ENCODE results near the gene EPG5. TPM values are rescaled to one million over a fixed set of nuclear protein-coding genes. Genes with fewer than 3 reads are reported as not detected.

EPG5 gene
- total and polyA plus RNA-seq, 9 of the 15 experiments (the other 6 are each of a cell fraction or from before 2014, with no cell fraction given): 1.3 to 10.7 (median 5.2) TPM

- TF ChIP-seq MYBL2 (IDR thresholded peaks at IDR 0.05; ENCODE audit: low read depth) (no peak), MYBL2 (CRISPR knock-in tag; IDR thresholded peaks at IDR 0.05; ENCODE audit: borderline replicate concordance) (no peak), TOE1 (IDR thresholded peaks at IDR 0.05; ENCODE audit: borderline replicate concordance) (peak; percentile 98), TOE1 (CRISPR knock-in tag; IDR thresholded peaks at IDR 0.05; ENCODE audit: borderline replicate concordance, low read depth) (no peak), NEUROD1 (IDR thresholded peaks at IDR 0.05; ENCODE audit: borderline replicate concordance, low read depth, low read length, partially characterized antibody) (peak; percentile 71), PKNOX1 (IDR thresholded peaks at IDR 0.05) (0 out of 2 replicates have a peak, but pooled peaks have one; percentile 26), CREM (IDR thresholded peaks at IDR 0.05; ENCODE audit: low read depth) (peak; percentile 76), MBD2 (IDR thresholded peaks at IDR 0.05; ENCODE audit: borderline replicate concordance, low read depth) (peak; percentile 63; the same call in 1 of the 2 replicates), ZNF830 (CRISPR knock-in tag; IDR thresholded peaks at IDR 0.05) (no peak), SP1 (CRISPR knock-in tag; IDR thresholded peaks at IDR 0.05) (peak; percentile 55), ATF3 (IDR thresholded peaks at IDR 0.05) (peak; percentile 38; the same call in 1 of the 2 replicates), ATF3 (CRISPR knock-in tag; conservative IDR thresholded peaks at IDR 0.05) (no peak), CHD2 (IDR thresholded peaks at IDR 0.05; ENCODE audit: low read depth, low read length) (no peak), SUPT5H (IDR thresholded peaks at IDR 0.05) (peak; percentile 68; the same call in 1 of the 2 replicates), CHCHD3 (CRISPR knock-in tag; IDR thresholded peaks at IDR 0.05) (no peak), PYGO2 (tag; IDR thresholded peaks at IDR 0.05) (no peak), ESRRA (IDR thresholded peaks at IDR 0.05; ENCODE audit: borderline replicate concordance, low read depth) (0 out of 2 replicates have a peak, but pooled peaks have one; percentile 26), RBM39 (optimal IDR thresholded peaks at IDR 0.05; ENCODE audit: low read depth, low read length) (no peak), JUN (IDR thresholded peaks at IDR 0.05; ENCODE audit: borderline replicate concordance, low read depth, low read length) (peak; percentile 44; the same call in 1 of the 2 replicates), JUN (CRISPR knock-in tag; IDR thresholded peaks at IDR 0.05; ENCODE audit: borderline replicate concordance) (no peak), HNRNPK (IDR thresholded peaks at IDR 0.05; ENCODE audit: low read depth, low read length, poor library complexity, severe bottlenecking) (no peak), EP400 (IDR thresholded peaks at IDR 0.05) (peak; percentile 51), USF2 (CRISPR knock-in tag; IDR thresholded peaks at IDR 0.05) (peak; percentile 92), RAD51 (IDR thresholded peaks at IDR 0.05; ENCODE audit: borderline replicate concordance, low read depth) (peak; percentile 89), CXXC5 (CRISPR knock-in tag; IDR thresholded peaks at IDR 0.05) (peak; percentile 78), TAF9B (IDR thresholded peaks at IDR 0.05; ENCODE audit: partially characterized antibody) (peak; percentile 34), NFRKB (IDR thresholded peaks at IDR 0.05; ENCODE audit: low read depth) (0 out of 2 replicates have a peak, but pooled peaks have one; percentile 54), ZNF263 (CRISPR knock-in tag; IDR thresholded peaks at IDR 0.05; ENCODE audit: borderline replicate concordance) (0 out of 2 replicates have a peak, but pooled peaks have one; percentile 15)
These were observed at the start of gene EPG5 (continued) for GRCh38 chr18:45967007-45967706.
